ENCODE results near the gene ANHX. TPM values are rescaled to one million over a fixed set of nuclear protein-coding genes. Genes with fewer than 3 reads are reported as not detected.
"Not testable (repeated sequence)": the region's sequence is repeated elsewhere in the genome, so short reads cannot be mapped to it uniquely, and the experiment has no call there.

ANHX gene
- total RNA-seq (not detected), polyA plus RNA-seq (ENCODE audit: insufficient read depth in 1 of 8, insufficient read length in 8 of 8, low replicate concordance in 1 of 8) (not detected)
- long read RNA-seq, donor 1 = 0 reads
- long read RNA-seq, donor 2 = 0 reads
- long read RNA-seq, donor 3 = 0 reads
- long read RNA-seq, donor 4 = 0 reads
- long read RNA-seq, donor 5 = 0 reads
- long read RNA-seq, donor 6 = 0 reads
- long read RNA-seq, donor 7 = 0 reads
- long read RNA-seq, donor 8 = 0 reads
- long read RNA-seq, donor 9 = 0 reads
- long read RNA-seq, donor 10 = 0 reads
- long read RNA-seq, donor 11 = 0 reads

DNA sequence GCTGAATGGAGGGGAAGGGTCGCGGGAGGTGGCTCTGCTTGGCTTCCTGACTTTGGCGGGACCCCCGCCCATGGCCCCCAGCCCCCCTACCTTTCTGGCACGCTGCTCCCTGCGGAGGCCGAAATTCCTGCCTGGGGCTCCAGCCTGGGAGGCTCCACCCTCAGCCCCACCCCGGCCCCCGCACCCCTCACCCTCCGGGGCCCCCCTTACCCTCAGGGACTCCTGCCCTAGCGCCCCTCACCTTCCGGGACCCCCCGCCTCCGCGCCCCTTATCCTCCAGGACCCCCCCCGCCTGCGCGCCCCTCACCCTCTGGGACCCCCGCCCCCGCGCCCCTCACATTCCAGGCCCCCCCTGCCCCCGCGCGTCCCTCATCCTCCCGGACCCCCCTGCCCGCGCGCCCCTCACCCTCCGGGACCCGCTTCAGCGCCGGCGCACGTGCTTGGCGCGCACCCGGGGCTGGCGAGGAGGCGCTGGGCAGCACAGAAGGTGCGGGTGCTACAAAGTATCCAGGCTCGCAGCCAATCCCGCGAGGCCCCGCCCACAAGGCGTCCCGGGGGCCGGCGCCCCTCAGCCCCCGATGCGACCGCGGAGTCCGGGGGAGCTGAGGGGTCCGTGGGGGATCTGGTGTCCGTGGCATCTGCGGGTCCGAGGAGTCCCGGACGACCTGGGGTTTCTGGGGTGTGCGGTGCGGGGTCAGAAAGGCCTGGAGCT, at the start of gene ANHX:
Gene ANHX (minus strand): TSS at position 477 of the 712 bp plus-strand sequence. CDS start 1,521 bp downstream, outside the sequence.
- H3K27me3 ChIP-seq (ENCODE audit: control insufficient read depth, insufficient read depth, low read length) = no peaks in the 10 kb centered on the region
- no peaks in the 10 kb centered on the region for H3K36me3 ChIP-seq (ENCODE audit: control insufficient read depth, insufficient read depth, low read length)
- no peaks in the 10 kb centered on the region for H3K4me1 ChIP-seq (ENCODE audit: control insufficient read depth, insufficient read depth, low read length)
- H3K27ac ChIP-seq (ENCODE audit: low read length) = no peak within 1 kb of the TSS
- no peak for DNase-seq
- 47% methylated on average over 27 of the region's 61 CpGs for WGBS (ENCODE audit: insufficient coverage)
- H3K4me3 ChIP-seq (ENCODE audit: low read length) = no peak within 1 kb of the TSS
- H3K9me3 ChIP-seq (replicated peaks; ENCODE audit: control insufficient read depth, low read depth, low read length) = peaks cover 62% of the 10 kb centered on the region

DNA sequence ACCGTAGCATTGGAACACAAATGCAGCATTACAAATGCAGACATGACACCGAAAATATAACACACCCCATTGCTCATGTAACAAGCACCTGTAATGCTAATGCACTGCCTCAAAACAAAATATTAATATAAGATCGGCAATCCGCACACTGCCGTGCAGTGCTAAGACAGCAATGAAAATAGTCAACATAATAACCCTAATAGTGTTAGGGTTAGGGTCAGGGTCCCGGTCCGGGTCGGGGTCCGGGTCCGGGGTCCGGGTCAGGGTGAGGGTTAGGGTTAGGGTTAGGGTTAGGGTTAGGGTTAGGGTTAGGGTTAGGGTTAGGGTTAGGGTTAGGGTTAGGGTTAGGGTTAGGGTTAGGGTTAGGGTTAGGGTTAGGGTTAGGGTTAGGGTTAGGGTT, 29.0 kb upstream of the ANHX start:
- H3K27ac ChIP-seq (ENCODE audit: low read length); H3K4me3 ChIP-seq (ENCODE audit: low read length); H3K36me3 ChIP-seq (ENCODE audit: control insufficient read depth, insufficient read depth, low read length); H3K9me3 ChIP-seq (replicated peaks; ENCODE audit: control insufficient read depth, low read depth, low read length); H3K27me3 ChIP-seq (ENCODE audit: control insufficient read depth, insufficient read depth, low read length); H3K4me1 ChIP-seq (ENCODE audit: control insufficient read depth, insufficient read depth, low read length): not testable (repeated sequence)
- WGBS (ENCODE audit: insufficient coverage) = no CpG with 5 or more reads among the region's 11 CpGs
- DNase-seq = peak; percentile 6

DNA sequence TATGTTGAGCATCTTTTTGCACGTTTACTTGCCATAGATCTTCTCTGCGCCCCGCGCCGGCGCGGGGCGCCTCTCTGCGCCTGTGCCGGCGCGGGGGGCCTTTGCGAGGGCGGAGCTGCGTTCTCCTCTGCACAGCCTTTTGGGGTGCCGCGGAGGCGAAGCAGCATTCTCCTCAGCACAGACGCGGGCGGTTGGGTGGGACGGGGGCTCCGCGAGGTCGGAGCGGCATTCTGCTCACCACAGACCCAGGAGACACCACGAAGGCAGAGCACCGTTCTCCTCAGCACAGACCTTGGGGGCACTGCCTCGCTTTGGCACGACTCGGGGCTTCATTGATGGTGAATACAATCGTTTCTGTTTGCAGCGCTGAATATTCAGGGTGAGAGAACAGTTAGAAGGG, 28.5 kb upstream of the ANHX start:
- H3K9me3 ChIP-seq (replicated peaks; ENCODE audit: control insufficient read depth, low read depth, low read length) = peaks cover 4% of the 10 kb centered on the region
- no peaks in the 10 kb centered on the region for H3K36me3 ChIP-seq (ENCODE audit: control insufficient read depth, insufficient read depth, low read length)
- no peaks in the 10 kb centered on the region for H3K4me1 ChIP-seq (ENCODE audit: control insufficient read depth, insufficient read depth, low read length)
- no peak for DNase-seq
- no peak overlapping the region for H3K27ac ChIP-seq (ENCODE audit: low read length)
- H3K4me3 ChIP-seq (ENCODE audit: low read length) = no peak overlapping the region
- no peaks in the 10 kb centered on the region for H3K27me3 ChIP-seq (ENCODE audit: control insufficient read depth, insufficient read depth, low read length)
- WGBS (ENCODE audit: insufficient coverage) = 80% methylated on average over 27 of the region's 33 CpGs

DNA sequence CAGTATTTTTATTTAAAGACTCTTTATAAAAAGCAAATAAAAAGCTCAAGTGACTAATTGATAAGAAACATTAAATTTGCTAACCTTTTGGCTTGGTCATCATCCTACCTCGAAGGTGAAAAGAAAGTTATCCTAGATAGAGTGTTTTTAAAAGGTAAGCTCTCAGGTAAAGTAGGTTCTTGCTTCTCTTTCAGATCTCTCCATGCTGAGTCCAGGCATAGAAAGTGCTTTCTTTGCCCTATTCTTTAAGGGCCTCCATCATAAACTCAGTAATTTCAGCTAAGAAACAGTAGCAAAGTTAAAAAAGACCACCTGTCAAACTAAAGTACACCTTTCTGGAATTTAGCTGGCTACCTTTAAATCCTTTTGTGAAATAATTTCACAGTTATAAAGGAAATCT, 20.6 kb upstream of the ANHX start:
- Histone ChIP-seq H3K27me3 (ENCODE audit: control insufficient read depth, insufficient read depth, low read length) (no peaks in the 10 kb centered on the region), H3K27ac (ENCODE audit: low read length) (no peak overlapping the region), H3K4me3 (ENCODE audit: low read length) (no peak overlapping the region), H3K4me1 (ENCODE audit: control insufficient read depth, insufficient read depth, low read length) (no peaks in the 10 kb centered on the region), H3K9me3 (replicated peaks; ENCODE audit: control insufficient read depth, low read depth, low read length) (peaks cover 18% of the 10 kb centered on the region), H3K36me3 (ENCODE audit: control insufficient read depth, insufficient read depth, low read length) (no peaks in the 10 kb centered on the region)
- DNase-seq = no peak
- no CpG with 5 or more reads among the region's 1 CpG for WGBS (ENCODE audit: insufficient coverage)

DNA sequence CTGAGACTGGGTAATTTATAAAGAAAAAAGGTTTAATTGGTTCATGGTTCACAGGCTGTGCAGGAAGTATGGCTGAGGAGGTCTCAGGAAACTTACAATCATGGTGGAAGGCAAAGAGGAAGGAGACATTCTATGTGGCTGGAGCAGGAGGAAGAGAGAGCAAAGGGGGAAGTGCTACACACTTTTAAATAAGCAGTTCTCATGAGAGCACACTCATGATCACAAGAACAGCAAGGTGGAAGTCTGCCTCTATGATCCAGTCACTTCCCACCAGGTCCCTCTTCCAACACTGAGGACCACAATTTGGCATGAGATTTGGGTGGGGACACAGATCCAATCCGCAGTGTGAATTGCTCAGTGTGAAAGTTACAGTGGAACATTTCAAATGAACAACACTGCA, 20.2 kb upstream of the ANHX start:
- H3K9me3 ChIP-seq (replicated peaks; ENCODE audit: control insufficient read depth, low read depth, low read length) = peaks cover 18% of the 10 kb centered on the region
- H3K4me3 ChIP-seq (ENCODE audit: low read length); DNase-seq; H3K36me3 ChIP-seq (ENCODE audit: control insufficient read depth, insufficient read depth, low read length); H3K27ac ChIP-seq (ENCODE audit: low read length); H3K4me1 ChIP-seq (ENCODE audit: control insufficient read depth, insufficient read depth, low read length); H3K27me3 ChIP-seq (ENCODE audit: control insufficient read depth, insufficient read depth, low read length): not testable (repeated sequence)
- WGBS (ENCODE audit: insufficient coverage) = no CpG with 5 or more reads among the region's 1 CpG

GRCh38 chr12:133251732-133252131, 16.1 kb upstream of the ANHX start:
- no CpG with 5 or more reads among the region's 6 CpGs for WGBS (ENCODE audit: insufficient coverage)
- no peak for DNase-seq
- H3K27ac ChIP-seq (ENCODE audit: low read length) = no peak overlapping the region
- H3K9me3 ChIP-seq (replicated peaks; ENCODE audit: control insufficient read depth, low read depth, low read length) = peaks cover 16% of the 10 kb centered on the region
- H3K4me3 ChIP-seq (ENCODE audit: low read length) = no peak overlapping the region
- H3K27me3 ChIP-seq (ENCODE audit: control insufficient read depth, insufficient read depth, low read length) = no peaks in the 10 kb centered on the region
- no peaks in the 10 kb centered on the region for H3K36me3 ChIP-seq (ENCODE audit: control insufficient read depth, insufficient read depth, low read length)
- H3K4me1 ChIP-seq (ENCODE audit: control insufficient read depth, insufficient read depth, low read length) = no peaks in the 10 kb centered on the region

GRCh38 chr12:133236556-133236955, 879 bp upstream of the ANHX start:
- Histone ChIP-seq H3K27me3 (ENCODE audit: control insufficient read depth, insufficient read depth, low read length) (no peaks in the 10 kb centered on the region), H3K9me3 (replicated peaks; ENCODE audit: control insufficient read depth, low read depth, low read length) (peaks cover 56% of the 10 kb centered on the region), H3K4me3 (ENCODE audit: low read length) (no peak overlapping the region), H3K27ac (ENCODE audit: low read length) (no peak overlapping the region), H3K4me1 (ENCODE audit: control insufficient read depth, insufficient read depth, low read length) (no peaks in the 10 kb centered on the region), H3K36me3 (ENCODE audit: control insufficient read depth, insufficient read depth, low read length) (no peaks in the 10 kb centered on the region)
- WGBS (ENCODE audit: insufficient coverage) = 87% methylated on average over 4 of the region's 12 CpGs
- no peak for DNase-seq

- 50% methylated on average over 41 of the region's 44 CpGs for WGBS (ENCODE audit: insufficient coverage)
- no peaks in the 10 kb centered on the region for H3K27me3 ChIP-seq (ENCODE audit: control insufficient read depth, insufficient read depth, low read length)
- H3K4me3 ChIP-seq (ENCODE audit: low read length) = no peak overlapping the region
- no peak for DNase-seq
- no peak overlapping the region for H3K27ac ChIP-seq (ENCODE audit: low read length)
- H3K9me3 ChIP-seq (replicated peaks; ENCODE audit: control insufficient read depth, low read depth, low read length) = peaks cover 59% of the 10 kb centered on the region
- H3K36me3 ChIP-seq (ENCODE audit: control insufficient read depth, insufficient read depth, low read length) = no peaks in the 10 kb centered on the region
- H3K4me1 ChIP-seq (ENCODE audit: control insufficient read depth, insufficient read depth, low read length) = no peaks in the 10 kb centered on the region
Measured at GRCh38 chr12:133236144-133236543, 467 bp upstream of the ANHX start.

DNA sequence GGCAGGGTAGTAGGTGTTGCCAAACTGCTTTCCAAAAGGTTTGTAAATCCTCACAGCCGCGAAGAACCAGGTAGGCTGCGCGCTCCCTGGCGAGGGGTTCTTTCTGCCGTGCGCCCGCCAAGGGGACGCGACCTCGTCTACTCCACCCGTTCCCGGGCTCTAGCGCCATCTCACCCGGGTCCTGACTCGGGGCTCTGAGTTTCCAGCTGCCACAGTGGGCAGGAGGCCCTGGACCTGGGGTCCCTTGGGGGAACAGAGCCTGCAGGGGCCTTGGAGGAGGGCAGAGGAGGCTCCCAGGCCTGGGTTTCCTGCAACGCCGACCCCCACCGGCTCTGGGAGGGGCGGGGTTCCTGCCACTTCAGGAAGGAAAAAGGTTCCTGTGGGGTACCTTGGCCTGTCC, 706 bp downstream of the ANHX start:
- no peaks in the 10 kb centered on the region for H3K36me3 ChIP-seq (ENCODE audit: control insufficient read depth, insufficient read depth, low read length)
- no peak overlapping the region for H3K4me3 ChIP-seq (ENCODE audit: low read length)
- H3K4me1 ChIP-seq (ENCODE audit: control insufficient read depth, insufficient read depth, low read length) = no peaks in the 10 kb centered on the region
- no peaks in the 10 kb centered on the region for H3K27me3 ChIP-seq (ENCODE audit: control insufficient read depth, insufficient read depth, low read length)
- peaks cover 63% of the 10 kb centered on the region for H3K9me3 ChIP-seq (replicated peaks; ENCODE audit: control insufficient read depth, low read depth, low read length)
- DNase-seq = no peak
- no peak overlapping the region for H3K27ac ChIP-seq (ENCODE audit: low read length)
- 64% methylated on average over 12 of the region's 20 CpGs for WGBS (ENCODE audit: insufficient coverage)

GRCh38 chr12:133233993-133234564, 1.6 kb downstream of the ANHX start:
- H3K27ac ChIP-seq (ENCODE audit: low read length) = no peak overlapping the region
- no peaks in the 10 kb centered on the region for H3K4me1 ChIP-seq (ENCODE audit: control insufficient read depth, insufficient read depth, low read length)
- DNase-seq = no peak
- H3K27me3 ChIP-seq (ENCODE audit: control insufficient read depth, insufficient read depth, low read length) = no peaks in the 10 kb centered on the region
- WGBS (ENCODE audit: insufficient coverage) = 89% methylated on average over 11 of the region's 18 CpGs
- H3K36me3 ChIP-seq (ENCODE audit: control insufficient read depth, insufficient read depth, low read length) = no peaks in the 10 kb centered on the region
- no peak overlapping the region for H3K4me3 ChIP-seq (ENCODE audit: low read length)
- peaks cover 65% of the 10 kb centered on the region for H3K9me3 ChIP-seq (replicated peaks; ENCODE audit: control insufficient read depth, low read depth, low read length)

Data from muscle of leg (tissue), 16 donors.